T-helper 2 cell treated with Interferon-gamma antibody and Interleukin-4, amounts not matched to agents 5 μg/mL and 100 μg/mL, for 36 hours (primary cell): Measurements from ENCODE around the gene DDX47.
"Not testable (repeated sequence)": the region's sequence is repeated elsewhere in the genome, so short reads cannot be mapped to it uniquely, and the experiment has no call there.

Experiments used
- DNase-seq: peaks from one replicate; pipeline ENCODE4 v3.0.0; 2021; ENCODE audit warnings: low spot score
- H3K27ac Mint-ChIP-seq: one replicate; pipeline ENCODE4 v1.8.0; 2021; ENCODE audit warnings: mild to moderate bottlenecking, mixed read lengths
- H3K27me3 Mint-ChIP-seq: one replicate; pipeline ENCODE4 v1.8.0; 2021; ENCODE audit warnings: low read depth, mixed read lengths
- H3K36me3 Mint-ChIP-seq: one replicate; pipeline ENCODE4 v1.8.0; 2021; ENCODE audit warnings: low read depth, mixed read lengths
- H3K4me1 Mint-ChIP-seq: one replicate; pipeline ENCODE4 v1.8.0; 2021; ENCODE audit warnings: low read depth, mixed read lengths
- H3K4me3 Mint-ChIP-seq: one replicate; pipeline ENCODE4 v1.8.0; 2022; ENCODE audit warnings: mild to moderate bottlenecking, moderate library complexity, mixed read lengths
- H3K9me3 Mint-ChIP-seq: one replicate; pipeline ENCODE4 v1.8.0; 2021; ENCODE audit warnings: mixed read lengths

Gene DDX47

DNA sequence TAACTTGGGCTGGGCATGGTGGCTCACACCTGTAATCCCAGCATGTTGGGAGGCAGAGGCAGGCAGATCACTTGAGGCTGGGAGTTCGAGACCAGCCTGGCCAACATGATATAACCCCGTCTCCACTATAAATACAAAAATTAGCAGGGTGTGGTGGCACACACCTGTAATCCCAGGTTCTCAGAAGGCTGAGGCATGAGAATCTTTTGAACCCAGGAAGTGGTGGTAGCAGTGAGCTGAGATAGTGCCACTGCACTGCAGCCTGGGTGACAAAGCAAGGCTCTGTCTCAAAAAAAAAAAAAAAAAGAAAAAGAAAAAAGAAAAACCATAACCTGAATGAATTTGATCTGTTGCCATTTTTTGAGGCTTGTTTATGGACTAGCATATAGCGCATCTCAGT lies 33.6 kb downstream of the DDX47 start:
- DNase-seq, H3K27me3 Mint-ChIP-seq, H3K4me3 Mint-ChIP-seq, H3K27ac Mint-ChIP-seq, H3K9me3 Mint-ChIP-seq: not testable (repeated sequence)
- H3K36me3 Mint-ChIP-seq: peaks cover 13% of the 10 kb centered on the region
- H3K4me1 Mint-ChIP-seq: peaks cover 15% of the 10 kb centered on the region

- no peak overlapping the region for H3K27ac Mint-ChIP-seq
- no peaks in the 10 kb centered on the region for H3K9me3 Mint-ChIP-seq
- H3K36me3 Mint-ChIP-seq: peaks cover 3% of the 10 kb centered on the region
- H3K27me3 Mint-ChIP-seq: no peaks in the 10 kb centered on the region
- no peak overlapping the region for H3K4me3 Mint-ChIP-seq
- no peak for DNase-seq
- H3K4me1 Mint-ChIP-seq: peaks cover 1% of the 10 kb centered on the region
These were observed 40.3 kb downstream of the DDX47 start for GRCh38 chr12:12853435-12853834.

GRCh38 chr12:12859690-12860089 lies 46.5 kb downstream of the DDX47 start:
- no peak overlapping the region for H3K27ac Mint-ChIP-seq
- no peaks in the 10 kb centered on the region for H3K27me3 Mint-ChIP-seq
- no peaks in the 10 kb centered on the region for H3K9me3 Mint-ChIP-seq
- DNase-seq: no peak
- H3K36me3 Mint-ChIP-seq: peaks cover 1% of the 10 kb centered on the region
- H3K4me3 Mint-ChIP-seq: no peak overlapping the region
- no peaks in the 10 kb centered on the region for H3K4me1 Mint-ChIP-seq

DNA sequence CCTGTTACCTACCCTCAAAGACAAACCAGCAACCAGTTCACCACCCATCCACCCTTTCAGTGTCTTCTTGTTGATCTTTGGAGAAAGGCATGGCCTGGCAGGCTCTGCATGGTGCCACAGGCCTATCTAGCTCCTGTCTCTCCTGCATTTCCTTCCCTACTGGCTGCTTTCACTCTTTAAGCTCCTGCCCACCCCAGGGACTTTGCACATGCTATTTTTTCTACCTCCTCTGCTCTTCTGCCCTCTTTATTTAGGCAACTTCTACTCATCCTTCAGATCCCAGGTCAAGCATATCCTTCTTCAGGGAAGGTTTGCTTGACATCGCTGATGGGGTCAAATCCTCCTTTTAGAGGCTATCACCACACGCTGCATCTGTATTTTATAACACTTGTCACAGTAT lies 51.1 kb downstream of the DDX47 start:
- H3K4me3 Mint-ChIP-seq: no peak overlapping the region

DNA sequence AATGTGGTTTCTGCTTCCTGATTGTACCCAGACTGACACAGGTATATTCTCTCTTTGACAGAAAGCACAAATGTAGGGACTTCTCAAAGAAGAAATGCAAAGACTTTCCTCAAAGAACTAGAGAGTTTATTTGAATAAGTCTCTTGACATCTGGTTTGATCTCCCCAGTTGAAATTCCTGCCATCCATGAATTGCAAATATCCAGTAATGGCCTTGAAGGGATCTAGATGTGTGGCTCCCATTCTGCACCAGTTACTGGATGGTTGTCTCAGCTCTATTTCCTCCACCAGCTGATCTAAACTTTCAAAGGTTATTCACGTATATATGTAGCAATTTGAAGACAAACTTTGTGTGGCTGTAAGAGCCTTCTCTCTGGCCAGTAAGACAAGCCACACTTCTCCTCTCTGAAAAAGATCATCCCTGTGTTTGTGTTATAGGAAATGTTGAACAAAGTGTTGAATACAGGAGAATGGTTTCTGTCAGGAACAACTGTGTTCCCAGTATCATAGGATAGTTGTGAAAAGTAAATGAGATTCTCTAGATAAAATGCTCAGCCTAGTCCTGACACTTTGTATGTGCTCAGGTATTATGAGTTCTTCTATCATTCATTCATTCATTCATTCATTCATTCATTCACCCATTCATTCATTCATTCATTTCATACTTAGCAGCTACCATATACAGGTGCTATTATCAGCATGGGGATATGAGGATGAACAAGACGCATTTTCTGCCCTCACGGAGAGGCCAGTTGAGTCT lies 55.5 kb downstream of the DDX47 start:
- Mint-ChIP-seq H3K4me3 (no peak overlapping the region), H3K4me1 (no peaks in the 10 kb centered on the region), H3K9me3 (no peaks in the 10 kb centered on the region), H3K27me3 (no peaks in the 10 kb centered on the region), H3K36me3 (no peaks in the 10 kb centered on the region), H3K27ac (no peak overlapping the region)
- DNase-seq: no peak

More for the DNA sequence above, 51.1 kb downstream of the DDX47 start:
- peaks cover 1% of the 10 kb centered on the region for H3K36me3 Mint-ChIP-seq
- H3K27me3 Mint-ChIP-seq: no peaks in the 10 kb centered on the region
- H3K4me1 Mint-ChIP-seq: no peaks in the 10 kb centered on the region
- DNase-seq: no peak
- H3K9me3 Mint-ChIP-seq: no peaks in the 10 kb centered on the region
- no peak overlapping the region for H3K27ac Mint-ChIP-seq

DNA sequence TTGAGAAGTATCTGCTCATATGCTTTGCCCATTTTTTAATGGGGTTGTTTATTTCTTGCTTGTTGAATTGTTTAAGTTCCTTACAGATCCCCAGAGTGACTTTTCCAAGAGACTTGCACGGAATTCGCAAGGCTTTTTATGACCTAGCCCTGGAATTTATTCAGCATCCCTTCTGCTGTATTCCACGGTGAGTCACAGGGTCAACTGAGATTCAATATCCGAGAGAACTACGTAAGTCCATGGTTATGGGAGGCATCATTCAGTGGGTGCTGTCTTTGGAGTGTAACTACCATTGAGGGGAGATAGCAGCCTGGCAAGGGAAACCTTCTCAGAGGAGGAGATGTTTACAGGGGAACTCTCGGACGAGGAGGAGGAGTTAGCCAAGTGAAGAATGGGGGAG lies 57.3 kb downstream of the DDX47 start:
- no peaks in the 10 kb centered on the region for H3K27me3 Mint-ChIP-seq
- H3K4me3 Mint-ChIP-seq: no peak overlapping the region
- no peak overlapping the region for H3K27ac Mint-ChIP-seq
- H3K4me1 Mint-ChIP-seq: no peaks in the 10 kb centered on the region
- no peaks in the 10 kb centered on the region for H3K36me3 Mint-ChIP-seq
- no peaks in the 10 kb centered on the region for H3K9me3 Mint-ChIP-seq
- DNase-seq: no peak

- Mint-ChIP-seq H3K36me3 (no peaks in the 10 kb centered on the region), H3K4me3 (no peak overlapping the region), H3K9me3 (no peaks in the 10 kb centered on the region), H3K27me3 (no peaks in the 10 kb centered on the region), H3K4me1 (no peaks in the 10 kb centered on the region), H3K27ac (no peak overlapping the region)
- DNase-seq: no peak
These were observed 58.5 kb downstream of the DDX47 start for GRCh38 chr12:12871587-12872138.

DNA sequence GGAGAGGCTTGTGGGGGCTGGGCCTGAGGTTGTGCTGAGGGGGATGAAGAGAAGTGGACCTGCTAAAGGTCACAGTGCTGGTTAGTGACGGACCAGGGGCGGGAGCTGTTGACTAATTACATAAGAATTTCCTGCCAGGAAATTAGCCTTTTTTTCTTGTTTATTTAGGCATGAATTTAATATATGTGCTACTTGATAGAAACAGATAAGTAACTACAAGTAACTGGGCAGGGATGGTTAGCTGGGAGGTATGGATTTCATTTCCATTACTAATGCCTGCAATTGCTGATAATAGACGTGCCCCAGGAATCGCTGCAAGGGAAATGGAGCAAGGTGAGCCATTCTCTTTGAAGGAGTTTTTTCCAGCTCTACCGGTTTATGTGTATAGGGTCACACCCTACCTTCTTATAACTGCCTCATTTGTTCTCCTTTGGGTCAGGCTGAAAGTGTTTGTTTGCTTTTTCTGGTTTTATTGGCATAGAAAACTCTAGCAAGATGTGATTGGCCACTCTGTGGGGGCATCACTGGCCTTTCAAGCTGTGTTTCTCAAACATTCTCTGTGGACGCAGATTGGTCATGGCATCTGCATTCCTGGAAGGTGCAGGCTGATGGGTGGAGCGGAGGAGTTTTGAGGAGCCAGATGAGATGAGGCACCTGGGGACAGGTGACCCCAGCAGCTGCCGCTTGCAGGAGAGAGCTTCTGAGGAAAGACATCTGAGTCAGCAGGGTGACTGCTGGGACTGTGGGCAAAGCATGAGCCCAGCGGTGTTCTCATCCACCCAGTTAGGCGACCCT lies 59.2 kb downstream of the DDX47 start:
- H3K4me3 Mint-ChIP-seq: no peak overlapping the region

DNA sequence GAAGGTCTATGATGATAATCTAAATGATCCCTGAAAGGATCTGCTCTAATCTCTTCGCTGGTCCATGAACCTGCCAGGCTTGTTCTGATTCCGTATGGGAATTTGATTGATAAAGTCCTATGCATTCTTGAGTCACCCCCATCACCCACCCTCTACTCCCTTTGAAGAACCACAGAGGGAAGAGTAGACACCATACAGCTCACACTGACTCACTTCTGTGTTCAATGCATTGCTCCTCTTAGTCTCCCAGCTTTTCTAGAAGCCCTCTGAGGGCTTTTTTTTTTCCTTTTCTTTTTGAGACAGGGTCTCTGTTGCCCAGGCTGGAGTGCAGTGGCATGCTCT lies 59.8 kb downstream of the DDX47 start:
- Mint-ChIP-seq H3K9me3 (no peaks in the 10 kb centered on the region), H3K4me1 (no peaks in the 10 kb centered on the region), H3K27me3 (no peaks in the 10 kb centered on the region), H3K36me3 (no peaks in the 10 kb centered on the region), H3K4me3 (no peak overlapping the region), H3K27ac (no peak overlapping the region)
- DNase-seq: no peak

More for the DNA sequence above, 59.2 kb downstream of the DDX47 start:
- Mint-ChIP-seq H3K36me3 (no peaks in the 10 kb centered on the region), H3K9me3 (no peaks in the 10 kb centered on the region), H3K4me1 (no peaks in the 10 kb centered on the region), H3K27me3 (no peaks in the 10 kb centered on the region), H3K27ac (no peak overlapping the region)
- DNase-seq: no peak

DNA sequence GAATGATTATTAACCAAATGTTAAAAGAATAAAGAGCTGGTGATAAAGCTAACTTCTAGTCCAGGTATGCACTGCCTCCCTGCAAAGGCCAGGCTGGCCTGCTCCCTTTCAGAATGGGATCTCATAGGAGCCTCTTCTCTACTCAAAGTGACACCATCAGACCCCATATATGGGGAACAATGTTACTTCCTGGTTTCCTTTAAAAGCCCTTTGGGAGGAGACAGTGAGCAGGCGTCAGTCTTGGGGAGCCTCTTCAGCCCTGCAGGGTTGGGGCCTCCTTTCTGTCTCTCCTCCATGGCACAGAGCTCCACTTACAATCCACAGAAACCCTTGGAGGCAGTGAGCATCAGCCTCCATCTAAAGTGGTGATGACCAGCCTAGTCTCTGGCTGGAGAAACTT lies 60.9 kb downstream of the DDX47 start:
- DNase-seq: no peak
- Mint-ChIP-seq H3K4me1 (no peaks in the 10 kb centered on the region), H3K9me3 (no peaks in the 10 kb centered on the region), H3K27me3 (no peaks in the 10 kb centered on the region), H3K4me3 (no peak overlapping the region), H3K36me3 (no peaks in the 10 kb centered on the region), H3K27ac (no peak overlapping the region)

- H3K4me1 Mint-ChIP-seq: not testable (repeated sequence)
These were observed 62.2 kb downstream of the DDX47 start for GRCh38 chr12:12875301-12875700.

DNA sequence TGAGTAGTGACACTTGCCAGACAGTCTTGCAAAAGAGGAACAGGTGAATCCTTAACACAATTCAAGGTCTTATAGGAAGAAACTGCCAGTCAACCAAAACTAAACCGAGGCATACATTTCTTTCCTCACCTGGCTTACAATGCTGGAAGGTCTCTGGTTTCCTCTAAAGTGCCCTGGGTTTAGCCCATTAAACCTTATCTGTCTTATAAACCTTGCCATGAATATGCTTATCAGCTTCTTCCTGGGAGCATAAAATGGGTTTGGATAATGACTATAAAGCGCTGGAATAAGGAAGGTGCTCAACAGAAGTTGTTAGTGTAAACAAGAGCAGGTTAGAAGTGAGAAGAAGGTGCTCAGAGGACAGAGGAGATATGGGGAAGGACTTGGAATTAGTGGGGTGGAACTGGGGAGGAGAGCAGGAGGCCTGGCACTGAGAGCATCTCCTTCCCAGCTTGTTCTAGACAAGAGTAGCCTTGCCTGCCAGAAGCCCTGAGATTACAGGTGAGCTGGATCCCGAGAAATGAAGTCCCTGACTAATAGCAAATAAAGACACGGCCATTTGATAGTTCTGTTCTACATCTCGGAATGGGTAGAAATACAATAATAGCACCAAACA lies 64.1 kb downstream of the DDX47 start:
- Mint-ChIP-seq H3K36me3 (no peaks in the 10 kb centered on the region), H3K4me1 (peaks cover 12% of the 10 kb centered on the region), H3K27me3 (no peaks in the 10 kb centered on the region), H3K9me3 (no peaks in the 10 kb centered on the region), H3K4me3 (no peak overlapping the region), H3K27ac (no peak overlapping the region)
- DNase-seq: no peak

More at GRCh38 chr12:12875301-12875700, 62.2 kb downstream of the DDX47 start:
- H3K9me3 Mint-ChIP-seq, H3K27ac Mint-ChIP-seq, DNase-seq, H3K36me3 Mint-ChIP-seq, H3K27me3 Mint-ChIP-seq, H3K4me3 Mint-ChIP-seq: not testable (repeated sequence)

- Mint-ChIP-seq H3K27me3 (no peaks in the 10 kb centered on the region), H3K4me1 (peaks cover 12% of the 10 kb centered on the region), H3K27ac (no peak overlapping the region), H3K36me3 (no peaks in the 10 kb centered on the region), H3K9me3 (no peaks in the 10 kb centered on the region), H3K4me3 (no peak overlapping the region)
- no peak for DNase-seq
These were observed 64.8 kb downstream of the DDX47 start for GRCh38 chr12:12877781-12878455.
